ENCODE results near the gene F10. TPM values are rescaled to one million over a fixed set of nuclear protein-coding genes. Genes with fewer than 3 reads are reported as not detected.

The F10 gene
- total and polyA plus RNA-seq, 2 of the 13 experiments (the other 11 are each of a cell fraction or from before 2014, with no cell fraction given) = 58.4 to 237 TPM

- TF ChIP-seq ZNF616 (CRISPR knock-in tag; IDR thresholded peaks at IDR 0.05; ENCODE audit: low read depth) = peak; percentile 76; the same call in 1 of the 2 replicates
- TF ChIP-seq KDM2A (CRISPR knock-in tag; IDR thresholded peaks at IDR 0.05; ENCODE audit: borderline replicate concordance, low read depth) = peak; percentile 66; the same call in 1 of the 2 replicates
- TF ChIP-seq ZNF224 (CRISPR knock-in tag; IDR thresholded peaks at IDR 0.05) = 0 out of 2 replicates have a peak, but pooled peaks have one; percentile 35
- TF ChIP-seq TRIM24 (CRISPR knock-in tag; IDR thresholded peaks at IDR 0.05) = peak; percentile 84
- TF ChIP-seq ZNF503 (CRISPR knock-in tag; IDR thresholded peaks at IDR 0.05) = no peak
- no peak; the same call in 1 of the 2 replicates for TF ChIP-seq ZNF264 (CRISPR knock-in tag; IDR thresholded peaks at IDR 0.05)
- peak; percentile 57 for TF ChIP-seq MED8 (CRISPR knock-in tag; IDR thresholded peaks at IDR 0.05; ENCODE audit: insufficient replicate concordance)
- peak; percentile 75; the same call in 1 of the 2 replicates for TF ChIP-seq POLR2AphosphoS5 (IDR thresholded peaks at IDR 0.05; ENCODE audit: low read depth, low read length)
- TF ChIP-seq, protein P1, sequence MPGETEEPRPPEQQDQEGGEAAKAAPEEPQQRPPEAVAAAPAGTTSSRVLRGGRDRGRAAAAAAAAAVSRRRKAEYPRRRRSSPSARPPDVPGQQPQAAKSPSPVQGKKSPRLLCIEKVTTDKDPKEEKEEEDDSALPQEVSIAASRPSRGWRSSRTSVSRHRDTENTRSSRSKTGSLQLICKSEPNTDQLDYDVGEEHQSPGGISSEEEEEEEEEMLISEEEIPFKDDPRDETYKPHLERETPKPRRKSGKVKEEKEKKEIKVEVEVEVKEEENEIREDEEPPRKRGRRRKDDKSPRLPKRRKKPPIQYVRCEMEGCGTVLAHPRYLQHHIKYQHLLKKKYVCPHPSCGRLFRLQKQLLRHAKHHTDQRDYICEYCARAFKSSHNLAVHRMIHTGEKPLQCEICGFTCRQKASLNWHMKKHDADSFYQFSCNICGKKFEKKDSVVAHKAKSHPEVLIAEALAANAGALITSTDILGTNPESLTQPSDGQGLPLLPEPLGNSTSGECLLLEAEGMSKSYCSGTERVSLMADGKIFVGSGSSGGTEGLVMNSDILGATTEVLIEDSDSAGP (CRISPR knock-in tag; IDR thresholded peaks at IDR 0.05; ENCODE audit: borderline replicate concordance) = peak; percentile 82
- TF ChIP-seq, protein P2, sequence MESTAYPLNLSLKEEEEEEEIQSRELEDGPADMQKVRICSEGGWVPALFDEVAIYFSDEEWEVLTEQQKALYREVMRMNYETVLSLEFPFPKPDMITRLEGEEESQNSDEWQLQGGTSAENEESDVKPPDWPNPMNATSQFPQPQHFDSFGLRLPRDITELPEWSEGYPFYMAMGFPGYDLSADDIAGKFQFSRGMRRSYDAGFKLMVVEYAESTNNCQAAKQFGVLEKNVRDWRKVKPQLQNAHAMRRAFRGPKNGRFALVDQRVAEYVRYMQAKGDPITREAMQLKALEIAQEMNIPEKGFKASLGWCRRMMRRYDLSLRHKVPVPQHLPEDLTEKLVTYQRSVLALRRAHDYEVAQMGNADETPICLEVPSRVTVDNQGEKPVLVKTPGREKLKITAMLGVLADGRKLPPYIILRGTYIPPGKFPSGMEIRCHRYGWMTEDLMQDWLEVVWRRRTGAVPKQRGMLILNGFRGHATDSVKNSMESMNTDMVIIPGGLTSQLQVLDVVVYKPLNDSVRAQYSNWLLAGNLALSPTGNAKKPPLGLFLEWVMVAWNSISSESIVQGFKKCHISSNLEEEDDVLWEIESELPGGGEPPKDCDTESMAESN (CRISPR knock-in tag; conservative IDR thresholded peaks at IDR 0.05) = peak; percentile 63; the same call in 1 of the 2 replicates
- no peak for TF ChIP-seq SP1 (IDR thresholded peaks at IDR 0.05)
- TF ChIP-seq SP1 (CRISPR knock-in tag; IDR thresholded peaks at IDR 0.05) = peak; percentile 34; the same call in 1 of the 2 replicates
- peak; percentile 48; the same call in 1 of the 2 replicates for TF ChIP-seq SRF (IDR thresholded peaks at IDR 0.05; ENCODE audit: low read depth, low read length)
- no peak for TF ChIP-seq GRHL1 (CRISPR knock-in tag; conservative IDR thresholded peaks at IDR 0.05)
- no peak for TF ChIP-seq ZNF101 (CRISPR knock-in tag; IDR thresholded peaks at IDR 0.05; ENCODE audit: borderline replicate concordance, low read depth)
- no peak; the same call in 1 of the 2 replicates for TF ChIP-seq ZBTB21 (CRISPR knock-in tag; IDR thresholded peaks at IDR 0.05)
- TF ChIP-seq MAF1 (CRISPR knock-in tag; IDR thresholded peaks at IDR 0.05; ENCODE audit: borderline replicate concordance) = peak; percentile 24; the same call in 1 of the 2 replicates
- peak; percentile 83 for TF ChIP-seq ZNF580 (CRISPR knock-in tag; IDR thresholded peaks at IDR 0.05; ENCODE audit: borderline replicate concordance, low read depth)
- TF ChIP-seq ZNF274 (CRISPR knock-in tag; IDR thresholded peaks at IDR 0.05) = 0 out of 2 replicates have a peak, but pooled peaks have one; percentile 45
- TF ChIP-seq CHD2 (IDR thresholded peaks at IDR 0.05; ENCODE audit: low read depth, low read length) = peak; percentile 65
- peak; percentile 88 for TF ChIP-seq ATF3 (CRISPR knock-in tag; IDR thresholded peaks at IDR 0.05)
Observed at GRCh38 chr13:113105032-113105920, 17.3 kb upstream of the F10 start, which contains the start of gene F7 (continued).
